Putamen (tissue), 1 donor: Measurements from ENCODE around the gene SETD1B.
"Not testable (repeated sequence)": the region's sequence is repeated elsewhere in the genome, so short reads cannot be mapped to it uniquely, and the experiment has no call there.

Experiments
- DNase-seq: peaks from one replicate; pipeline ENCODE4 v3.0.0-alpha.2; 2016; ENCODE audit warnings: low spot score

The SETD1B gene

DNA sequence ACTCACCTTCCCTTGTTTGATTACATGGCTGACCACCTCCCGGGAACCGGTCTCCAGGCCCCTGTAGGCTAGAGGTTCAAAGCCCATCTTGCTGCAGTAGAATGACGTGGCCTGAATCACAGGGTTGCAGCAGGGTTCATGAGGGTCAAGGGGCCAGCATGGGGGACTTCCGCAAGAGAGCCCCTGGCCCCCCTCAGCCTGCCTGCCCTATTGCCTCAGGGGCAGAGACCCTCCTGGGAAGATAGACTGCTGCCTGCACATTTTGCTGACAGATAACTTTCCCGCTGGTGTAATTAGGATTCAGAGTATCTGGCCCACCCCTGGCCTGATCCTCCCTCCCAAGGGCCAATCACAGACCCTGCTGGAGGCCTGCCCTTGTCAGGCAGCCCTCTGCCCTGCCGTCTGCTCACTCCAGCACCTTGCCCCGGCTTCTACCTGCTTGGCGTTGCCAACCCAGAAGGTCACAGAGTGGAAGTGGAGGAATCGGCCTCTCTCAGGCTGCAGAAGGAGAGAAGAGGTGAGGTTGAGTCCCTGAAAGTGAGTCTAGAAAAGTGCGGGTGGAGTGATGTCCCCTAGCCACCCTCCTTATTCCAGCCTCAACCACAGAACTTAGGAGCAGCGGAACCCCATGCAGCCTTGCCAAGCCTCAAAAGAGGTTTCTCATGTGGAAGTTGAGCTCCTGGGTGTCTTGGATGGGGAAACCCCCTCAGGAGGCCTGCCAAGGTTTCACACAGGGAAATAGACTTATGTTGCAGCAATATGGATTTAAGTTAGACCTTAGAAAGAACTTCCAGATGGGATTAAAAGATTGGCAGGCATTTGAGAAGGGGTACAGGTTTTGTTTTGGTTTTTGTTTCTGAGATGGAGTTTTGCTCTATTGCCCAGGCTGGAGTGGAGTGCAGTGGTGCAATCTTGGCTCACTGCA, 53.8 kb downstream of the SETD1B start:
- no peak for DNase-seq

DNA sequence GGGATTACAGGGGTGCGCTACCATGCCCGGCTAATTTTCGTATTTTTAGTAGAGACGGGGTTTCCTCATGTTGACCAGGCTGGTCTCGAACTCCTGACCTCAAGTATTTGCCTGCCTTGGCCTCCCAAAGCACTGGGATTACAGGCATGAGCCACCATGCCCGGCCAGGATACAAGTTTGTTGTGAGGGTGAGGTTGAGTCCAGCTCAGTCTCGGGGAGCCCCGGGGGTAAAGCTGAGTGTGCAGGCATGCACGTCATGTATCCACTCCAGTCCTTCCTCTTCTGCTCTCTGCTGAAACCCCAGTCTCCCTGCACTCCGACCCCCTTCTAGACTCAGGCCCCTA, 54.5 kb downstream of the SETD1B start:
- DNase-seq = no peak

DNA sequence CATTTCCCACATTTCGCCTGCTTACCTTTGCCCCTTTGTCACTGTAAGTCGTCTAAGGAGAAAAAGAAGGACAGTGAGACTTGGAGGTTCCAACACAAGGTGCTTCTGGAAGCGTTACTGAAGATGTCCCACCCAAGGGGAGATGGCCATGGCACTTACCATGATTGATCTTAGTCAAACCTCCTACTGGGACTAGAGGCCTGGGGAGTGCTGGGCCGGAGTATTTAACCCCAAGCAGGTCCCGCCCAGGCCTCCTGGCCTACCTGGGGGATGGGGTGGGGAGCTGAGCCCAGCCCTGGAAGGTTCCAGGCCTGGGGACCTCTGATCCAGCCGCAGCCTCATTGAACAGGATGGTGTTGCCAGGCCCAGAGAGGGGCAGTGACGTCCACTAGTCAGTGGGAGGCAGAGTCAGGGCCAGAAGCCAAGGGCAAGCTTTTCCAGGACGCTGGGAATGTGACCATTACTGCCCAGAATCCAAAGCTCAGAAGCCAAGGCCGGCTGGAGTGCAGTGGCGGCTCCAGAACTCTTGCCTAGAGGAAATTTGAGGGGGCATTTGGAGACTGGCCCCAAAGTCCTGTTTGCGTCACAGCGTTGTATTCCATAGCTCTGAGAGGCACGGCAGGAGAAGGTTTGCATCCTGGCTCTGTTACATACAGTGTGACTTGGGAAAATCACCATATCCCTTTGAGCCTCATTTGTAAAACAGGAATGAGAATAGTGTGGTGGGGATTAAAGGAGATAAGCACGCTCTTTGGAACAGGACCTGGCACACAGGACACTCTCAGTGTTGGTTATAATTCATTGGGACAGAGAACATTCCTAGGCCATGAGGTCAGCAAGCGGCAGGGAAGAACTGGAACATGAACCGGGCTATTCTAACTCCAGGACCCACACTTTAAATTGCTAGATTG, 55.1 kb downstream of the SETD1B start, which contains the start of gene HPD:
TSS of gene HPD (minus strand) at position 198 of the 911 bp plus-strand sequence. CDS start at position 162, 36 bp downstream.
- no peak for DNase-seq

DNA sequence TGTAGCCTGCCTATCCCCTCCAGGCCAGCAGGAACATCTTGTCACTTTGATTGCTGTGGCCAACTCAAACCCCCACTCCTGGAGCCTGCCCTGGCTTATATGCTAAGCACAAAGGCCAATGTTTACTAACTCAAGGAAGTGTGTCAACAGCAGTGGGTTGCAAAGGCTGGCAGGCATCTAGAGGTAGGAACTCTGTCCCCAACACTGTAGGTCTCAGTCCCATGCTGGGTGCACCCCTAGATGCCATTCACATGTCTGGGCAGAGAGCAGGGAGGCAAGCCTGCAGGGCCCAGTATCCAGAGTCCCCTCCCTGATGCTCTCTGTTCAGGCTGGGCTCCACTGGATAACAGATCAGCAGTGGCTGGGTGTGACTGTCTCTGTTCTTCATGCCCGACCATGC, 56.4 kb downstream of the SETD1B start:
- DNase-seq = no peak

DNA sequence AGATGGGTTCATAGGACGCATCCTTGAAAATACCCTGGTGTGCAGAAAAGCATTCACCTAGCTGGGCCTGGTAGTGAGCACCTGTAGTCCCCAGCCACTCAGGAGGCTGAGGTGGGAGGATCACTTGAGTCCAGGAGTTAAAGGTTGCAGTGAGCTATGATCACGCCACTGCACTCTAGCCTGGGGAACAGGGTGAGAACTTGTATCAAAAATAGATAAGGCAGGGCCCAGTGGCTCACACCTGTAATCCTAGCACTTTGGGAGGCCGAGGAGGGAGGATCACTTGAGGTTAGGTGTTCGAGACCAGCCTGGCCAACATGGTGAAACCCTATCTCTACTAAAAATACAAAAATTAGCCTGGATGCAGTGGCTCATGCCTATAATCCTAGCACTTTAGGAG, 56.9 kb downstream of the SETD1B start:
- not testable (repeated sequence) for DNase-seq

DNA sequence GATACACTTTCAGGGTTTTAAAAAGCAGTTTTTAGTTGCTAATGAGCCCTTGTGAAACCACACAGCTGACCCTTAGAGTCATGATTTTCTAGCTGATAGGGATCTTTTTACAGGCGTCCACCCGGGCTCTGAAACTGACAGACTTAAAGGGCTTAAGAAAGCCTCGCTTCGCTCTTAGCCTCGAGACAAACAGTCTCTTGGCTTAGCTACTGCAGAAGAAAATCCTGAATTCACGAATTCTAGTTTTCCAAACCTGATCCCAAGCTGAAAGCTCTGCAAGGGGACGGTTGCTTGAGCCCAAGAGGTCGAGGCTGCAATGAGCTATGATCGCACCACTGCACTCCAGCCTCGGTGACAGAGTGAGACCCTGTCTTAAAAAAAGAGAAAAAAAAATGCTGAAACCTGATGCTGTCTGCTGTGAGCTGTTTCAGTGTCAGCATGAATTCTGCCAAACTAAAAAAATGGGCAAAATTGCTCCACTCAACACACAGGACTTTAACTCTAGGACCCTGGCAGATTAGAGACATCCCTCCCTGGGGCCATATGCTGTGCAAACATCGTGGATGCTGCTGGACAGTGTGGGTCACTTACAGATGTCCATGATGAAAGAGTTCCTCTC, 57.9 kb downstream of the SETD1B start:
- DNase-seq = no peak

DNA sequence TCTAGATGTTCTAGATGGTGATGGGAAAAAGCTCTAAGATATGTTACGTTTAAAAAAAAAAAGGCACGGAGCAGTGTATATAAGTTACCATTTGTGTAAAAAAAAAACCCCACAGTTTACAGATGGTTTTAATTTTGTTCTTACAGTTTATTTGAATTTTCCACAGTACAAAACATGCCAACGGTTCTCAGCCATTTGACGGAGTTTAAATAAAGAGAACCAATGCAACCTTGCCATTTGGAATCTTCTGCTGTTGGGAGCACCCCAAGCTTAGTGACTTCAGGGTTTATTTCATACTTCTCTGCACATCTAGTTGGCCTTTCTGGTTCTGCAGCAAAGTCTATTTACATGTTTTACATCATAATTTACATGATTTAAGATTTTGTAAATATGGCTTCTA, 62.5 kb downstream of the SETD1B start:
- no peak for DNase-seq

DNA sequence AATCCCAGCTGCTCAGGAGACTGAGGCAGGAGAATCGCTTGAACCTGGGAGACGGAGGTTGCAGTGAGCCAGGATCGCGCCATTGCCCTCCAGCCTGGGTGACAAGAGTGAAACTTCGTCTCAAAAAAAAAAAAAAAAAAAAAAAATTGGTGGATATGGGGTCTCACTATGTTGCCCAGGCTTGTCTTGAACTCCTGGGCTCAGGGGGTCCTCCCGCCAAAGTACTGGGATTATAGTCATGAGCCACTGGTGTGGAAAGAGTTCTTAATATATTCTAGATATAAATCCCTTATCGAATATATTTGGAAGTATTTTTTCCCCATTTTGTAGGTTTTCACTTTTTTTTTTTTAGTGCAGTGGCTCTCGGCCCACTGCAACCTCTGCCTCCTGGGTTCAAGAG, 65.4 kb downstream of the SETD1B start:
- DNase-seq = not testable (repeated sequence)

DNA sequence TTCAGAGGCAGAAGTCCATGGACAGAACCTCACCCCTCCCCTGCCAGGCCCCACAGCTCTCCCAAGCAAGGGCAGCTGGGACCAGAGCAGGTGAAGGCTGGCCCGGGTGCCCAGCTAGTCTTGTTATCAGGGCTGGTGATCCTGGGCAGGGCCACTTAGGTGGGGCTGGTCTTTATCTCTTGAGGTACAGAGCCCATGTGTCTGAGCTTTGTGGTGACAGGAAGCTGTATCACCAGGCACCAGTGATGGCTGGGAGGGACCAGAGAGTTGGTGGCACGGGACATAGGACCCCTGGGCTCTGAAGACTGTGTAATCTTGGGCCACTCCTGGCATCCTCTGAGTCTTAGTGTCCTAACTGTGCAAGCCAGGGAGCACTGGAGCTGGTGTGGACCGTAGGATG, 67.7 kb downstream of the SETD1B start:
- DNase-seq = no peak

DNA sequence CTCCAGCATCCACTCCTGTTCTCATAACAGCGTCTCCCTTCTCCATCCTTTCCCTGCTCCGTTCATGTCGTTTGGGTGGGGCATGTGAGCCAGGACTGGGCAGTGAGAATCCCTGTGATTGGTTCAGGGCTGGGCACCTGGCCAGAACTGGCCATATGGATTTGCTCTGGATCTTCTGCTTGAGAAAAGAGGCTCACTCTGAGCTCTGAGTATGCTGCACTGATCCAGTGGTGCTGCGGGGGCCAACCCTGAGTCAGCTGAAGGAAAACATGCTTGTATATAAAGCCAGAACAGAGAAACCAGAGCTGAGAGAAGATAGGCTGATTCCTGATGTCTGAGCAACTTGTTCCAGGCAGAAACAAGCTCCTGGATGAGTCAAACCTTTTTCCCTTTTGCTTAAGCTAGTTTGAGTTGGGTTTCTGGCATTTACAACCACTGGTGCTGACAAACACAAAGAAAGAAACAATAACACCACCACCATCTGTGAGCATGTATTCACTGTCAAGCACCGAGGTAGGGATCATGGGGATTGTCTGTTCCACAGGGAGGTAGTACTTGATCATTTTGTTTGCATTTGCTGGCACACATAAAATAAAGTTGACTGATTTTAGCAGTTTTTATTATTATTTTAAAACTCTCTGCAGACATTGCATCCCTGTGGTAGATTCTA, 68.9 kb downstream of the SETD1B start:
- no peak for DNase-seq

DNA sequence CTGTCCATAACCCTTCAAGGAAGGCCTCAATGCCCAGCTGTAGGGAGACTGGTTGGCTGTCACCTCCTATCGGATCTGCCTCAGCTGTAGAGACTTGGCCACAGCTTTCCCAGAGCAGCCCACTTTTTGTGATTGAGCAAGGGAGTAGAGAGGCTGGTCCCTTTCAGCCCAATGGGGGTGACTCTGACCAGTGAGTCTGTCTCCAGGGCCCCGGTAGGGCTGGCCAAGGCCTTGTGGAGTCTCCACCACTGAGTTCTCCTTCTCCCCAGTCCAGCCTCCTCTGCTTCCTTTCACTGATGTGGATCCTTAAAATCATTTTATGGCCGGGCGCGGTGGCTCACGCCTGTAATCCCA, 69.4 kb downstream of the SETD1B start:
- no peak for DNase-seq

DNA sequence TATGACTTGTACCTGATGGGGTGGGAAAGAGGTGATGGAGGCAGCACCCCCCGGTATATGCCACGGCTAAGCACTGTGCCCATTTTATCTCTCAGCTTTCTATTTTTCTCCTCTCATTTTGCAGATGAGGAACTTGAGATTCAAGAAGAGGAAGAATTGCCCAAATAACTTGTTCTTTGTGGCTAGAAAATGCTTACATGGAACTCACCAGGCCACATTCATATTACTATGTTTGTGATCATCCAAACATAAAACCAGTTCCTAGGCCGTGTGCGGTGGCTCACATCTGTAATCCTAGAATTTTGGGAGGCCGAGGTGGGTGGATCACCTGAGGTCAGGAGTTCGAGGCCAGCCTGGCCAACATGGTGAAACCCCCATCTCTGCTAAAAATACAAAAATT, 70.3 kb downstream of the SETD1B start:
- no peak for DNase-seq

DNA sequence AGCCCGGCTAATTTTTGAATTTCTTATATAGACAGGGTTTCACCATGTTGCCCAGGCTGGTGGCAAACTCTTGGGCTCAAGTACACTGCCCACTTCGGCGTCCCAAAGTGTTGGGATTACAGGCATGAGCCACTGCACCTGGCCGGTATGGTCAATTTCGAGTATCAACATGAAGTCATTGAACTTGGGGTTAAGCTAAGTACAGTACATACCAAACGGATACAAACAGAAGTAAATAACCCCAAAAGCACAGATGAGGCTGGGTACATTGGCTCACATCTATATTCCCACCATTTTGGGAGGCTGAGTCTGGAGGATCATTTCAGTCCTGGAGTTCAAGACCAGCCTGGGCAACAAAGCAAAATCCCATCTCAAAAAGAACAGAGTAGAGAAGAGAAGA, 71.8 kb downstream of the SETD1B start:
- DNase-seq = no peak

DNA sequence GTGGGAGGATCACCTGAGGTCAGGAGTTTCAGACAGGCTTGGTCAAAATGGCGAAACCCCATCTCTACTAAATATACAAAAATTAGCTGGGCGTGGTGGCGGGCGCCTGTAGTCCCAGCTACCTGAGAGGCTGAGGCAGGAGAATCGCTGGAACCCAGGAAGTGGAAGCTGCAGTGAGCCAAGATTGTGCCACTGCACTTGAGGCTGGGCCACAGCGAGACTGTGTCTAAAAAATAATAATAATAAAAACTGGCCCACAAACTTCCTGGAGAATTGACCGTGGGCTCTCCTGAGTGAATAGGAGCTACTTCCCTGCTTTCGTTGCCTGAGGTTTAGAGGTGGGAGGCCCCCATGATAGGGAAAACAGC, 72.3 kb downstream of the SETD1B start:
- not testable (repeated sequence) for DNase-seq
